SIG-M5 treated with dmso at 0.1 percent for 504 hours (cell line): ENCODE results near the gene MT1M.
"Not testable (repeated sequence)": the region's sequence is repeated elsewhere in the genome, so short reads cannot be mapped to it uniquely, and the experiment has no call there.

Experiments
- DNase-seq: peaks from one replicate; lab custom pipeline; 2025; ENCODE audit not compliant: unreplicated experiment; lab: John Stamatoyannopoulos, UW

The MT1M gene

DNA sequence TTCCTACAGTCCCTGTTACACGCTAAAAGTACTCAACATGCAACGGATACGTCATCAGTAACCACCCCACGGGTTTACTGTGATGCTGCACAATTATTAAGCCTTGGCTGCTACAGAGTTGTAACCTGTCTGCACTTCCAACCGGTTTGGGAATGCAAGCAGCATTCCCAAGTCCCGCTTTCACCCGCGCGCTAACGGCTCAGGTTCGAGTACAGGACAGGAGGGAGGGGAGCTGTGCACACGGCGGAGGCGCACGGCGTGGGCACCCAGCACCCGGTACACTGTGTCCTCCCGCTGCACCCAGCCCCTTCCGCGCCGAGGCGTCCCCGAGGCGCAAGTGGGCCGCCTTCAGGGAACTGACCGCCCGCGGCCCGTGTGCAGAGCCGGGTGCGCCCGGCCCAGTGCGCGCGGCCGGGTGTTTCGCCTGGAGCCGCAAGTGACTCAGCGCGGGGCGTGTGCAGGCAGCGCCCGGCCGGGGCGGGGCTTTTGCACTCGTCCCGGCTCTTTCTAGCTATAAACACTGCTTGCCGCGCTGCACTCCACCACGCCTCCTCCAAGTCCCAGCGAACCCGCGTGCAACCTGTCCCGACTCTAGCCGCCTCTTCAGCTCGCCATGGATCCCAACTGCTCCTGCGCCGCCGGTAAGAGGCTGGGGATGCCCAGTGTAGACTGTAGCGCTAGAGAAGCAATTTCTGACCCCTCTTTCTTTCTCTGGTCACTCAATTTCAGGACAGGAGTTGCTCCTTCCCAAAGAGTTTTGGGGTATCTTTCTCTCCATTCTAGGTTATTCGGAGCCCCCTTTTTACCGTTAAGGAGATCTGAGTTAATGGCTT, 24.2 kb upstream of the MT1M start, which contains the start of gene MT2A:
MT2A (plus strand) TSS at position 542 of the 833 bp plus-strand sequence; CDS start at position 614, 72 bp downstream.
- DNase-seq: peak; percentile 96

DNA sequence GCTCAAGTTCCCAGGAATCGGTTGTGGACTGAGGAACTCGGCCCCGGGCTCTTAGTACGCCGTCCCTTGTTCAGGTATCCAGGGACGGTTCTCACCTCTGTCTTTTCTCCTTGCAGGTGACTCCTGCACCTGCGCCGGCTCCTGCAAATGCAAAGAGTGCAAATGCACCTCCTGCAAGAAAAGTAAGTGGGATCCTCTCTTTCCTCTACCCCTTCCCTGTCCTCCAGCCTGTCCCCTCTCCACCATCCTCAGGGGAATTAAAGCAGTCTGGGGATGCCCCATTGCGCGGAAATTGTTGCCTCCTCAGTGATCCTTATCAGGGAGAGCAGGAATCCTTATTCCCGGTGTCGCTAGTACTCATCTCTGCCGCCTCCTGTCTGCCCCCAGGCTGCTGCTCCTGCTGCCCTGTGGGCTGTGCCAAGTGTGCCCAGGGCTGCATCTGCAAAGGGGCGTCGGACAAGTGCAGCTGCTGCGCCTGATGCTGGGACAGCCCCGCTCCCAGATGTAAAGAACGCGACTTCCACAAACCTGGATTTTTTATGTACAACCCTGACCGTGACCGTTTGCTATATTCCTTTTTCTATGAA, 23.5 kb upstream of the MT1M start:
- DNase-seq: no peak

DNA sequence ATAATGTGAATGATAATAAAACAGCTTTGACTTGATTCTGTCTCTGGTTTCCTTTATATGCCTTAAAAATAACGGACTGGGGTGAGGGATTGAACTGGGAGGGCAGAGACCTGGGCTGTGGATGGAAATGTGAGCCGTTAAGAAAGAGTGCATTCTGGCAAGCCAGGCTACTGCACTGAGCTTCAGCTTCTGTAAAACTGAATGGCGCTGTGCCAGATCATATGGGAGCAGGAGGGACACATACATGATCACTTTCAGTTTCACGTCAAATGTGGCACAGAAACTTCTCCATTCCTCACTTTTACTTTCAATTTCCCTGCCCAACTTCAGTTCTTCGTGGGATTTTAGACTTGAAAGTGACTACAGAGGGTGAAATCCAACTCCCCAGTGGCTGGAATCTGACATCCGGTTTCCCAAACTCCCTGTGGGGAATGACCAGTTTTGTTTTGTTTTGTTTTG, 23.0 kb upstream of the MT1M start:
- peak; percentile 93 for DNase-seq

DNA sequence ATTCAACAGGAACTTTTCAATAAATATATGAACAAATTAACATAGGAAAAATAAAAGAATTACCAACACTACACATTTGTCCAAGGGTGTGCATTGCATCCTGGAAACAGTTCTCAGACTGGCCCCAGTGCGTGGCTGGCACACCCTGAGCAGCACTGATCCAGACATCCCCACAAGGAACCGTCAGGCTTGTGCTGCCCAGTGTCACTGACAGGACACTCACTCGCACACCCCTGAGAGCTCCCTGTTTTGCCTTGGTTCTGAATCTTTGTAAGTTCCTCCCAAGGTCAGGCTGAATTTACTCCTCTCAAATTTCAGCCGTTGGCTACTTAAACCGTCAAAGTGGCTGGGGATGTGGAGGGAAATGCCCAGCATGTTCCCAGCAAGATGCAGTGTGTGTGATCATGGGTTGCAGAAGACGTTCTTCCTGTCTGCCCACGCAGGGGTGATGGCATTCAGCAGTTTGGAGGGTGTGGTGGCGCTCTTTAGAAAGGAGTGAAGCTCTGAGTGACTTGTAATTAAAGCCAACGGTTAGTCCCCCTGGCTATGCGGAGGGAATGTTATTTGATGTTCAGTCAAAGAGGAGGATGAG, 22.3 kb upstream of the MT1M start:
- DNase-seq: peak; percentile 15

DNA sequence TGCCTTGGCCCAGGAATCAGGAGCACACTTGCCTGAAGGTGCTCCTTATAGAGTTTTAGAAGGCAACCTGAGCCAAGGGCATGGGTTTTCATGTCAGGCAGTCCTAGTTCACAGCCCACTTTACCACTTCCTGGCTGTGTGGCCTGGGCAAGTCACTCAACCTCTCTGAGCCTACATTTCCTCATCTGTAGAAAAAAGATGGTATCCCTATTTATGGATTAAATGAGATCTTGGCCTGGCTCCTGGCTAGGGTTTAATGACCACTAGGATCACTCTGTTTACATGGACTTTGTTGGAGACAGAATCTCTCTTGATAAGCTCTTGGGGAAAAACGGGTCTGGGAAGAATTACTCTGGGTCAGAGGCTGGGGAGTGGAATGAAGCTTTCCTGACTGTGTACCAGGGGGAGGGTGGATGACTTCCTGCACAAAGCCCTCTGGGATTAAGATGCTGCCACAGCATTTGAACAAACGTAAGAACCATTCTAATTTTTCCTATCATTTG, 21.8 kb upstream of the MT1M start:
- no peak for DNase-seq

DNA sequence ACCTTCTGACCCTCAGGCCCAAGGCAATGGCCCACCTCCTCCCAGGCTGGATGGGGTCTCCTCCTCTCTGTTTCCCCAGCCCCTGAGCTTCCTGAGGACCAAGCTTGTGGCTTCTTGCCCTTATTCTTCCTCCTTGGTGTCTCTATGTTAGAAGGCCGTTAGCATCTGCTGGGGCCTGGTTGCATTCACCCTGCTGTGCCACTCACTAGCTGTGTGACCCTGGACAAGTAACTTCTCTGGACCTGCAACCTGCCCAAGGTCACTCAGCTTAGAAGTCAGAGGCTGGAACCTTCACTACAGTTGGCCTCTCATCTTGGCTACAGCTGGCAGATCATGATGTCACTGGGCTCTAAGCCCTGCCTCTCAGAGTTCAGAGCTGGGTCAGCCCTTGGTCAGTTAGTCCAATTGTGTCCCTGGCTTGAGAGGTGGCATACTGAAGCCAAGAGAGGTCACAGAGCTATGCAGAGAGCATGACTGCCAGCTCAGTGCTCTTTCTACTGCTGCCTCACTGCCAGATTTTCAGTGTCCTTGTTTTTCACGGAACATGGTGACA, 21.1 kb upstream of the MT1M start:
- no peak for DNase-seq

DNA sequence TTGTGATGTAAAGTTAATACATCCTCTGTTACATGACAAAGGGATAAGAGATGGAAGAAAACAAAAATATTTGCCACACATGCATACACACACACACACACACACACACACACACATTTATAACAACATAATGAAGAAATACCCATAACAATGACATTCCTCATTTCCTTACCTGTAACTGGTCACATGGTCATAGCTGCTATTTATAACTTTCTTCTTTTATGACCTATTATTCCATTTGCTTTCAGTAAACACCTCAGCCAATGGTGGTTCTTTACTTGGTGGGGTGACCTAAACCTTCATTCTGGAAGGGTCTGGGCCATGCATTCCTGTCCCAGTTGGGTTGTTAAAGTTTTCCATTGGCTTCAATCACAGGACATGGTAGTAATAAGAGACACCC, 18.8 kb upstream of the MT1M start:
- DNase-seq: no peak

DNA sequence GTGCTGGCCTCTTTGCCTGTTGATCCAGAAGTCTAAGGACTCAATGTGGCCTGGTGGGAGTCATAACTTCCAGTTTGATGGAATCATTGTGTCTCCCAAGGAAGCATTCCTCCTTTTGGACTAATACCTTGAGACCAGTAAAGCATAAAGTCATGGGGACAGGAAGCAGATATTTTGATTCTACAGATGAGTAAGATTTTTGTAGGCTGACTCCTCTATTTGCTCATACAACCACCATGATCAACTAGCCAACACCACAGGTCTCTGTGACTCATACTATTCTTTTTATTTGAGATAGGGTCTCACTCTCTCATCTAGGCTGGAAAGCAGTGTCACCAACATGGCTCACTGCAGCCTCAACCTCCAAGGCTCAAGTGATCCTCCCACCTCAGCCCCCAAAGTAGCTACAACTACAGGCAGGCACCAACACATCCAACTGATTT, 17.9 kb upstream of the MT1M start:
- DNase-seq: no peak

DNA sequence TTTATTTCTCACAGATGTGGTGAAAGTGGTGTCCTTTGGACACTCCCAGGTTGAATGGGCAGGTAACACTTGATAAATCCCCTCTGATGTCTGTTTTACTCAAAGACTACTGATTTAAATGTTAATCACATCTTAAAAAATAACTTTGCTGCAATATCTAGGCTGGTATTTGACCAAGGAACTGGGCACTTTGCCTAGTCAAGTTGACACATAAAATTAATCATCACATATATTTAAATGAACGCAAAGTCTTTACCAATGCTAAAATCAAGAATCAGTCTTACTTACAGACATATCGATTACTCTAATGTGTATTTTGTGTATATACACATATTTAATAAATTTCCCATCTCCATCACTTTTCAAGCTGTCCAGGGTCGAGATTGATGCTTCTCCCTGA, 17.1 kb upstream of the MT1M start:
- no peak for DNase-seq

DNA sequence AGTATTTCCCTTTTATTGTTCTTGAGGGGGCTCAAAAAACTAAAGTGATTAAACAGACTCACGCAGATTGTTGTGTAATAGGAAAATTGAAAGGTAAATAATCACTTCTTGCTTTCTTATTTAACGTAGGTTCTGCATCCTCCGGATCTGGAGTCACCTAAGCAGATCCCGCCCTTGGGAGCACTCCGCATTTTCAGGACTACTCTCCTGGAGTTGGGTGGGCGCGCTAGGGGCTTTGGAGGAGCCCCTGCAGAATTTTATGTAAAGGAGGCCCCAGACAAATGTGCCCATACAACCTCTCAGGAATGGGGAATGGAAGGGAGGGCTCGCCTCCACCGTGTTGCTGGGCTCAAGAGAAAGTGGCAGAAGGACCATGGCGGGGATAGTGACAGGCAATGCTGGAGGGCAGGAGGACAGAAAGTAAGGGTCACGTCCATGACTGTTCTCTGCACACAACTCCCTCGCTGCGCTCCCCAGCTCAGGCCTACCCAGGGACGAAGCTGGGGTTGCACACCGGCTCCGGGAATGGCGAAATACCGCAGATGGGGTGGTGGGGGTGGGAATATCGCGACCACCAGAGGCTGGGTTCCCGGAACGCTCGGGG, 15.7 kb upstream of the MT1M start:
- DNase-seq: no peak

DNA sequence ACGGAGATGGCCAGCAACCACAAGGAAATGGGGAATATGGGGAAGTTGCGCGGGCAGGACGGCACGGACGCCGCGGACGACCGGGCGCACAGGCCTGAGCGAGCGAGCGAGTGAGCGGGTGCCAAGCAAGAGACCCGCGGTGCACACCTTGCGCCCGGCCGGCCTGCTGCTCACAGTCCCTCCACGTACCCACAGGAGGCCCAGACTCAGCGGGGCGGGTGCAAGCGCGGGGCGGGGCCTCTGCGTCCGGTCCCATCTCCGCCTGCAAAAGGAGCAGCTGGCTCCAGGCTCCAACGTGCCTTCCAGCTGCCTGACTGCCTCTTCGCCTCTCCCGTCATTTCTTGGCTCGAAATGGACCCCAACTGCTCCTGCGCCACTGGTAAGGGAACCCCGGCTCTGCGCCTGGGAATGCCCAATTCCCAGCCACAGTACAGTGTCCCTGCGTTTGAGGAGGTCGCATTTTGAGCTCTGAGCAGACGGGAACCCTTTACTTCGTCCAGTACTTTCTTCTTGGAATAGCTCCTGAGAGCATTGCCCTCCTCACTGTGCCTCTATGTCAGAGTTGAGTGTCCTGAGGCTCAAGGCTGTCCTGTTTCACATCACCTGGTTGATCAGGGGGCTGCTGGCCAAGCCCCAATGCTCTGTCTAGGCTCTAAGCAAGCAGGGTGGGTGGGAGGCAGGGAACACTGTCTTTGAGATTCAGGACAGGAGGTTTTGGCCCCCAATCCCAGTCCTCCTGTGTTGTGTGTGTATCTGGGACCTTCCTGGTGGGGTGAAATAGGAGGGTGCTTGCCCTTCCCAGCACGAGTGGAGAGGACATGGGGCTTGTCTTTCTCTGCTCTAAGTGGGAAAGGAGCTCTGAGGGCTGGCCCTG, 15.0 kb upstream of the MT1M start:
- DNase-seq: no peak

DNA sequence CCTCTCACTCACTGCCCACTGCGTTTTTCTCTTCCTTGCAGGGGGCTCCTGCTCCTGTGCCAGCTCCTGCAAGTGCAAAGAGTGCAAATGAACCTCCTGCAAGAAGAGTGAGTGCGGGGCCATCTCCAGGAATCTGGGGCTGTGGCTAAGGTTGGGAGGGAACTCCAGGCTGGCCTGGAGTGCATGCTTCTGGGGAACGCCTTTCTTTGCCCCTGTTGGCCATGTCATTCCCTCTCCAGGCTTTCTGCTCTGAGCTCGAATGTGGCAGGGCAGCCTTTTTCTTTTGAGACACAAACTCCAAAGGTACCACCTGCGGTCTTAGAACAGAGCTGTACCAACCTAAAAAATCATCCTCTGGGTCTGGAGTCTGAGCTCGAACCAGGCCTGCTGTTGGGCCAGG, 14.3 kb upstream of the MT1M start:
- DNase-seq: no peak

DNA sequence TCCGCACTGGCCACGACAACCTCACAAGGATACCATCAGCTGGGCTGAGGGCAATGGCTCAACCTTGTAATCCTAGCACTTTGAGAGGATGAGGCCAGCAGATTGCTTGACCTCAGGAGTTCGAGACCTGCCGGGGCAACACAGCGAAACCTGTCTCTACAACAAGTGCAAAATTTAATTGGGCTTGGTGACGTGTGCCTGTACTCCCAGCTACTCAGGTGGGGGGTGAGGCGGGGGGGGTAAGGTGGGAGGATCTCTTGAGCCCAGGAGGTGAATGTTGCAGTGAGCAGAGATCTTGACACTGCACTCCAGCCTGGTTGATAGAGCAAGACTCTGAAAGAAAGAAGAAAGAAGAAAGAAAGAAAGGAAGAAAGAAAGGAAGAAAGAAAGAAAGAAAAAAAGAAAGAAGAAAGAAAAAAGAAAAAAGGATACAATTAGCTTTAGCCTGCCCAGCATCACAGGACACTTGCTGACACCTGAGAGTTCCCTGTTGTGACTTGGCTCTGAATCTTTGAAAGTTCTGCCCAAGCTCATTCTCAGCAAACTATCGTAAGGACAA, 12.0 kb upstream of the MT1M start:
- DNase-seq: no peak

DNA sequence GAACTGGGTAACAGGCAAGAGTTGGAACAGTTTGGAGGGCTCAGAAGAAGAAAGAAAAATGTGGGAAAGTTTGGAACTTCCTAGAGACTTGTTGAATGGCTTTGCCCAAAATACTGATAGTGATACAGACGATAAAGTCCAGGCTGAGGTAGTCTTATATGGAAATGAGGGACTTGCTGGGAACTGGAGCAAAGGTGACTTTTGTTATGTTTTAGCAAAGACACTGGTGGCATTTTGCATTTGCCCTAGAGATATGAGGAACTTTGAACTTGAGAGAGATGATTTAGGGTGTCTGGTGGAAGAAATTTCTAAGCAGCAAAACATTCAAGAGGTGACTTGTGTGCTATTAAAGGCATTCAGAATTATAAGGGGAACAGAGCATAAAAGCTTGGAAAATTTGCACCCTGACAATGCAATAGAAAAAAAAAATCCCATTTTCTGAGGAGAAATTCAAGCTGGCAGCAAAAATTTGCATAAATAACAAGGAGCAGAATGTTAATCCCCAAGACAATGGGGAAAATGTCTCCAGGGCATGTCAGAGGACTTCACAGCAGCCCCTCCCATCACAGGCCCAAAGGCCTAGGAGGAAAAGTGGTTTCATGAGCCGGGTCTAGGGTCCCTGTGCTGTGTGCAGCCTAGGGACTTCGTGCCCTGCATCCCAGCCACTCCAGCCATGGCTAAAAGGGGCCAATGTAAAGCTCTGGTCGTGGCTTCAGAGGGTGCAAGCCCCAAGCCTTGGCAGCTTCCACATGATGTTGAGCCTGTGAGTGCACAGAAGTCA, 10.6 kb upstream of the MT1M start:
- DNase-seq: not testable (repeated sequence)

DNA sequence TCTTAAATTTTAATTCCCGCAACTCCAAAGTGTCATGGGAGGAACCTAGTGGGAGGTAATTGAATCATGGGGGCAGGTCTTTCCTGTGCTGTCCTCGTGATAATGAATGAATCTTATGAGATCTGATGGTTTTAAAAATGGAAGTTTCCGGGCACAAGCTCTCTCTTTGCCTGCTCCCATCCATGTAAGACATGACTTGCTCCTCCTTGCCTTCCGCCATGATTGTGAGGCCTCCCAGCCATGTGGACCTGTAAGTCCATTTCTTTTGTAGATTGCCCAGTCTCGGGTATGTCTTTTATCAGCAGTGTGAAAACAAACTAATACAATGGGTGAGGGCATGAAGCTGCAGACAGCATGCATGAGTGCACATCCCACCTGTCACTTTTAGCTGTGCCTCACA, 9.3 kb upstream of the MT1M start:
- not testable (repeated sequence) for DNase-seq

DNA sequence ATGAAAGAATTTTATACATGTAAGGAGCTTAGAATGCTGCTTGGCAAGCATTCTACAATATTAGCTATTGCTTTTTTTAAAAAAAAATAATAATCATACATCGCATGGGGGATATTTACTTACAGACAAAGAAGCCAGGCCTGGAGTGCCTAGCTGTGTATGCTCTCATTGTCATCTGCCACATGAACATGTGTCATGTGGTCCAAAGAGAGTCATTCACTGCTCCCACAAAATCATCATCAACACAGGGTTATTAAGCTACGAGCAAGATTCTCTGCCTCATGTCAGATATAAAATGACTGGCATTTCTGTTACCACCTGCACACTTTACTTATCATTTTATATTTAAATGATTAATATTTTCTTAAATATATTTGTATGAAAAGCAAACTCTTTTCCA, 8.8 kb upstream of the MT1M start:
- no peak for DNase-seq

DNA sequence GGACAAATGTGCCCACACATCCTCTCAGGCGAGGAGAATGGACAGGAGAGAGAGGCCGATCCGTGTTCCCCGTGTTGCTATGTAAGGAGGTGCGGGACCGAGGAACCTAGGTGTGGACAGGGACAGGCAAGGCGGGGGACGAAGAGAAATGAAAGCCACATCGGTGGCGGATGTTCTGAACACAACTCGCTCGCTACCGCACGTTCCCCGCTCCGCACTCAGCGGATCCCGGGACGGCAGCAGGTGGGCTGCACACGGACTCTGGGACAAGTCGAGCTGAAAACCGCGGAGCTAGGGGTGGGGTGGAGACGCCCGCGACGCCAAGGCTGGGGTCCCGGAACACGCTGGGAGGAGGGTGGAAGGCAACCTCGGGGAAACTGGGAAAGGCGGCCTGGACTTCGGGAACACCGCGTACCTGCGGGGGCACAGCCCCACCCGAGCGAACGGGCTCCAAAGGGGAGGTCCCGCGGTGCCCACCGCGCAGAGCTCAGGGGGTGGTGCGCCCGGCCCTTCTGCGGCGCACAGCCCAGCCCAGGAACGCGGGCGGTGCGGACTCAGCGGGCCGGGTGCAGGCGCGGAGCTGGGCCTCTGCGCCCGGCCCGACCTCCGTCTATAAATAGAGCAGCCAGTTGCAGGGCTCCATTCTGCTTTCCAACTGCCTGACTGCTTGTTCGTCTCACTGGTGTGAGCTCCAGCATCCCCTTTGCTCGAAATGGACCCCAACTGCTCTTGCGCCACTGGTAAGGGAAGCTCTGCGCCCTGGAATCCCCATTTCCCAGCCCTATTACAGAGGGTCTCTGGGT, 7.1 kb upstream of the MT1M start, which contains the start of gene MT1E:
MT1E (plus strand) TSS at position 642 of the 803 bp plus-strand sequence; CDS start at position 713, 71 bp downstream.
- DNase-seq: peak; percentile 76
